ENCODE data around the gene NFATC3. TPM values are rescaled to one million over a fixed set of nuclear protein-coding genes. Genes with fewer than 3 reads are reported as not detected.

Gene NFATC3
- total RNA-seq, 4 donors from 2014 or later = 22.6 to 74.0 (median 48.4) TPM

DNA sequence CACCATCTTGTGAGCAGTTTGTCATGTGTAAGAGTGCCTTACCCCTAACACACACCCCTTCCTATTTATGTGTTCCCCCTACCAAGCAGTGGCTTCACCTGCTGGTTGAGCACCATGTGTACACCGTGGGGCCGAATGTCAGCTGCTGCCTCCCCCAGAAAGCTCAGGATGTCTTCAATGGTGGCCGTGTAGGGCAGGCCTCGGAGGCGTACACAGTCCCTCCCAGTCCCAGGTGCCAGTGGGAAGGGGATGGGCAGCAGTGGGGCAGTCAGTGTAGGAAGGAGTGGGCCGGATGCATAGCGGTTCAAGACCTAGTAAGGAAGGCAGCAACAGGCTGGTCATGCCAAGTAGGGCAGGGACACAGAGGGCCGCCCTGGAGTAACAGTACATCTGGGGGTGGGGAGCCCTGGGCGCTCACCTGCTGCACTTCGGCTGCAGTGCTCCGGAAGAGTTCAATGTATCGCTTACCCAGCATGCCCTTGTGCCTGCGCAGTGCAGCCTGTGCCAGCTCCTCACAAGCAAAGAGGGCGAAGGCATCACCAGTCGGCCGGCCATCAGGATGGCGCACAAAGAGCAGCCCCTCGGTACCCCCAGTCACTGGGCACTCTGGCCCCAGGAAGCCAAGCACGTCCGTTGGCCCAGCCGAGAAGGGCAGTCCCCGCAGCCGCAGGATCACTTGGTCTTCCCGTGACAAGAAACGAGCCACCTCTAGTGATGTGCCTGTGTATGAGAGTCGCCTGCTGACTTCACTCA lies 146.4 kb downstream of the NFATC3 start:
- TF ChIP-seq, protein P1, sequence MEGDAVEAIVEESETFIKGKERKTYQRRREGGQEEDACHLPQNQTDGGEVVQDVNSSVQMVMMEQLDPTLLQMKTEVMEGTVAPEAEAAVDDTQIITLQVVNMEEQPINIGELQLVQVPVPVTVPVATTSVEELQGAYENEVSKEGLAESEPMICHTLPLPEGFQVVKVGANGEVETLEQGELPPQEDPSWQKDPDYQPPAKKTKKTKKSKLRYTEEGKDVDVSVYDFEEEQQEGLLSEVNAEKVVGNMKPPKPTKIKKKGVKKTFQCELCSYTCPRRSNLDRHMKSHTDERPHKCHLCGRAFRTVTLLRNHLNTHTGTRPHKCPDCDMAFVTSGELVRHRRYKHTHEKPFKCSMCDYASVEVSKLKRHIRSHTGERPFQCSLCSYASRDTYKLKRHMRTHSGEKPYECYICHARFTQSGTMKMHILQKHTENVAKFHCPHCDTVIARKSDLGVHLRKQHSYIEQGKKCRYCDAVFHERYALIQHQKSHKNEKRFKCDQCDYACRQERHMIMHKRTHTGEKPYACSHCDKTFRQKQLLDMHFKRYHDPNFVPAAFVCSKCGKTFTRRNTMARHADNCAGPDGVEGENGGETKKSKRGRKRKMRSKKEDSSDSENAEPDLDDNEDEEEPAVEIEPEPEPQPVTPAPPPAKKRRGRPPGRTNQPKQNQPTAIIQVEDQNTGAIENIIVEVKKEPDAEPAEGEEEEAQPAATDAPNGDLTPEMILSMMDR (IDR thresholded peaks at IDR 0.05) = no peak
- no peak for TF ChIP-seq POLR2A (IDR thresholded peaks at IDR 0.05)
- Histone ChIP-seq H3K4me1 (peaks cover 0 to 8% of the 10 kb centered on the region in 2 donors), H3K27me3 (no peaks in the 10 kb centered on the region), H3K4me3 (no peak overlapping the region), H3K27ac (no peak overlapping the region), H3K9me3 (no peaks in the 10 kb centered on the region), H3K36me3 (no peaks in the 10 kb centered on the region)
- intact Hi-C loops (cut with DNase I; ENCODE audit: low total_unique reads) = no loop called here
- DNase-seq = no peak

DNA sequence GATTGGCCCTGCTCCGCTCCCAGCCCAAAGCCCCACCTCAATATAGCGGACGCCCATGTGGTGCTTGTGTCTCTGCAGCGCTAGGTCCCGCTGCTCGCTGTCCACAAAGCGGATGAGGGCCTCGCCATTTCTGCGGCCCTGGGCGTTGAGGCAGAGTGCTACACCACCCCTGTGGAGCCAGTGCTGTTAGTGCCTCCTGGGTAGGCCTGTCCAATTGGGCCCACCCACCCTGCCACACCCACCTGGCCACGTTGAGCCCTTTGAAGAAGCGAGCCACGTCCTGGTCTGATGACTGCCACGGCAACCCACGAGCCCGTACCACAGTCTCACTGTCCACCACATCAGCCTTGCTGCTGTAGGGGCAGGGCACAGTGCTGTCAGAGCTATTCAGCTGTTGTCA lies 147.2 kb downstream of the NFATC3 start:
- TF ChIP-seq, protein P1 (IDR thresholded peaks at IDR 0.05) = no peak
- no peak for TF ChIP-seq POLR2A (IDR thresholded peaks at IDR 0.05)
- no peaks in the 10 kb centered on the region for H3K9me3 ChIP-seq
- no peaks in the 10 kb centered on the region for H3K36me3 ChIP-seq
- H3K4me3 ChIP-seq = no peak overlapping the region
- no peak overlapping the region for H3K27ac ChIP-seq
- H3K4me1 ChIP-seq = peaks cover 0 to 9% of the 10 kb centered on the region in 2 donors
- no peaks in the 10 kb centered on the region for H3K27me3 ChIP-seq
- DNase-seq = no peak
- intact Hi-C loops (cut with DNase I; ENCODE audit: low total_unique reads) = no loop called here

DNA sequence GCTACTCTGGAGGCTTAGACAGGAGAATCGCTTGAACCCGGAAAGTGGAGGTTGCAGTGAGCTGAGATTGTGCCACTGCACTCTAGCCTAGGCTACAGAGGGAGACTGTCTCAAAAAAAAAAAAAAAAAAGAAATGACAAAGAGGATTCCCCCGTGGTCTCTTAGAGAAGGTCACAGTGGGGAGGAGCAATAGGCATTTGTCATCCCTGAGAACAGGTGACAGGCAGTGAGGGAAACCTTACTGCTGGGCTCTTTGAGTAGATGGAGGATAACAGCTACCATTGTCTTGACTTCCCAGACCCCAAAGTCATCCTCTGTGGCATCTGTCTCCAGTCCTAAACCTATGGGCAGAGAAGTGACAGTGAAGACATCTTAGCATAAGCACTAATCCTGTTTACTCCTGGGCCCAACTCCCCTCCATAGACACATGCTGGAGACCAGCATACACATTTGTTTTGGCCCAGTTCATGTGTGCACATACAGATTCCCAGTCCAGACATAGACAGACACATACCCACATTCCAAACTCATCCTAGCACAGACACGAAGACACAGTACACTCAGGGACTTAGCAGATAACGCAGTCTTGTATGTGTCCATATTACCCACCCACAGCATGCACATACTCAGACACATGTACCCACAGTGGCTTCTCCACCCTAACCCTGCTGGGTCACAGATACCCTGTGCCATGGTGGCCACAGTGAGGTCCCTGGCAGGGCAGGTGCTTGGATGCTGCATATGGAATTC lies 148.1 kb downstream of the NFATC3 start:
- no peak for DNase-seq
- TF ChIP-seq POLR2A (IDR thresholded peaks at IDR 0.05) = no peak
- TF ChIP-seq, protein P1 (IDR thresholded peaks at IDR 0.05) = no peak
- H3K36me3 ChIP-seq = no peaks in the 10 kb centered on the region
- H3K9me3 ChIP-seq = no peaks in the 10 kb centered on the region
- H3K27ac ChIP-seq = no peak overlapping the region
- H3K4me3 ChIP-seq = no peak overlapping the region
- H3K27me3 ChIP-seq = no peaks in the 10 kb centered on the region
- intact Hi-C loops (cut with DNase I; ENCODE audit: low total_unique reads) = no loop called here
- H3K4me1 ChIP-seq = peaks cover 0 to 13% of the 10 kb centered on the region in 2 donors

DNA sequence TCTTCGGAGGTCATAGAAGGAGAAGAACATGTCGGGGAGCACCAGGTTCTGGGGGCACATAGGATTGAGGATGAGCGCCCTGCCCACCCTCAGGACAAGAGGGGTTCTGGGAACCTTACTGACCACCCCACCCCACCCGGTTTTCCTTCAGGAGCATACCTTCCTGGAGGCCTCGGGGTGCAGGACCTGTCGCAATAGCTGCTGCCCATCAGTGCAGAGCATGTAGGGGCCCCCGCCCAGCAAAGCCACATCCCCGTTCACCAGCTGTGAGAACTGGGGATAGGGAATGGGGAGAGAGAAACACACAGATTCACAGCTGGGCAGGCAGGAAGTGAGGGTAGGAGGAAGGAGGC lies 148.6 kb downstream of the NFATC3 start:
- Histone ChIP-seq H3K9me3 (no peaks in the 10 kb centered on the region), H3K4me1 (peaks cover 0 to 13% of the 10 kb centered on the region in 2 donors), H3K27ac (no peak overlapping the region), H3K27me3 (no peaks in the 10 kb centered on the region), H3K4me3 (no peak overlapping the region), H3K36me3 (no peaks in the 10 kb centered on the region)
- intact Hi-C loops (cut with DNase I; ENCODE audit: low total_unique reads) = no loop called here
- DNase-seq = peak in 1 of 2 donors; percentile 11
- TF ChIP-seq, protein P1 (IDR thresholded peaks at IDR 0.05) = no peak
- TF ChIP-seq POLR2A (IDR thresholded peaks at IDR 0.05) = no peak

Data from uterus (tissue), 4 donors.